ENCODE results near the gene PATJ. TPM values are rescaled to one million over a fixed set of nuclear protein-coding genes. Genes with fewer than 3 reads are reported as not detected.

Gene PATJ
- total and polyA plus RNA-seq, 2 experiments from 2014 or later, result 35.3 to 68.4 TPM

- TF ChIP-seq ETS1 (IDR thresholded peaks at IDR 0.05) (no peak), EZH2phosphoT487 (IDR thresholded peaks at IDR 0.05; ENCODE audit: unreplicated experiment) (no peak), EZH2 (IDR thresholded peaks at IDR 0.05; ENCODE audit: low read depth, unreplicated experiment) (no peak)
- TF ChIP-seq, protein P1, sequence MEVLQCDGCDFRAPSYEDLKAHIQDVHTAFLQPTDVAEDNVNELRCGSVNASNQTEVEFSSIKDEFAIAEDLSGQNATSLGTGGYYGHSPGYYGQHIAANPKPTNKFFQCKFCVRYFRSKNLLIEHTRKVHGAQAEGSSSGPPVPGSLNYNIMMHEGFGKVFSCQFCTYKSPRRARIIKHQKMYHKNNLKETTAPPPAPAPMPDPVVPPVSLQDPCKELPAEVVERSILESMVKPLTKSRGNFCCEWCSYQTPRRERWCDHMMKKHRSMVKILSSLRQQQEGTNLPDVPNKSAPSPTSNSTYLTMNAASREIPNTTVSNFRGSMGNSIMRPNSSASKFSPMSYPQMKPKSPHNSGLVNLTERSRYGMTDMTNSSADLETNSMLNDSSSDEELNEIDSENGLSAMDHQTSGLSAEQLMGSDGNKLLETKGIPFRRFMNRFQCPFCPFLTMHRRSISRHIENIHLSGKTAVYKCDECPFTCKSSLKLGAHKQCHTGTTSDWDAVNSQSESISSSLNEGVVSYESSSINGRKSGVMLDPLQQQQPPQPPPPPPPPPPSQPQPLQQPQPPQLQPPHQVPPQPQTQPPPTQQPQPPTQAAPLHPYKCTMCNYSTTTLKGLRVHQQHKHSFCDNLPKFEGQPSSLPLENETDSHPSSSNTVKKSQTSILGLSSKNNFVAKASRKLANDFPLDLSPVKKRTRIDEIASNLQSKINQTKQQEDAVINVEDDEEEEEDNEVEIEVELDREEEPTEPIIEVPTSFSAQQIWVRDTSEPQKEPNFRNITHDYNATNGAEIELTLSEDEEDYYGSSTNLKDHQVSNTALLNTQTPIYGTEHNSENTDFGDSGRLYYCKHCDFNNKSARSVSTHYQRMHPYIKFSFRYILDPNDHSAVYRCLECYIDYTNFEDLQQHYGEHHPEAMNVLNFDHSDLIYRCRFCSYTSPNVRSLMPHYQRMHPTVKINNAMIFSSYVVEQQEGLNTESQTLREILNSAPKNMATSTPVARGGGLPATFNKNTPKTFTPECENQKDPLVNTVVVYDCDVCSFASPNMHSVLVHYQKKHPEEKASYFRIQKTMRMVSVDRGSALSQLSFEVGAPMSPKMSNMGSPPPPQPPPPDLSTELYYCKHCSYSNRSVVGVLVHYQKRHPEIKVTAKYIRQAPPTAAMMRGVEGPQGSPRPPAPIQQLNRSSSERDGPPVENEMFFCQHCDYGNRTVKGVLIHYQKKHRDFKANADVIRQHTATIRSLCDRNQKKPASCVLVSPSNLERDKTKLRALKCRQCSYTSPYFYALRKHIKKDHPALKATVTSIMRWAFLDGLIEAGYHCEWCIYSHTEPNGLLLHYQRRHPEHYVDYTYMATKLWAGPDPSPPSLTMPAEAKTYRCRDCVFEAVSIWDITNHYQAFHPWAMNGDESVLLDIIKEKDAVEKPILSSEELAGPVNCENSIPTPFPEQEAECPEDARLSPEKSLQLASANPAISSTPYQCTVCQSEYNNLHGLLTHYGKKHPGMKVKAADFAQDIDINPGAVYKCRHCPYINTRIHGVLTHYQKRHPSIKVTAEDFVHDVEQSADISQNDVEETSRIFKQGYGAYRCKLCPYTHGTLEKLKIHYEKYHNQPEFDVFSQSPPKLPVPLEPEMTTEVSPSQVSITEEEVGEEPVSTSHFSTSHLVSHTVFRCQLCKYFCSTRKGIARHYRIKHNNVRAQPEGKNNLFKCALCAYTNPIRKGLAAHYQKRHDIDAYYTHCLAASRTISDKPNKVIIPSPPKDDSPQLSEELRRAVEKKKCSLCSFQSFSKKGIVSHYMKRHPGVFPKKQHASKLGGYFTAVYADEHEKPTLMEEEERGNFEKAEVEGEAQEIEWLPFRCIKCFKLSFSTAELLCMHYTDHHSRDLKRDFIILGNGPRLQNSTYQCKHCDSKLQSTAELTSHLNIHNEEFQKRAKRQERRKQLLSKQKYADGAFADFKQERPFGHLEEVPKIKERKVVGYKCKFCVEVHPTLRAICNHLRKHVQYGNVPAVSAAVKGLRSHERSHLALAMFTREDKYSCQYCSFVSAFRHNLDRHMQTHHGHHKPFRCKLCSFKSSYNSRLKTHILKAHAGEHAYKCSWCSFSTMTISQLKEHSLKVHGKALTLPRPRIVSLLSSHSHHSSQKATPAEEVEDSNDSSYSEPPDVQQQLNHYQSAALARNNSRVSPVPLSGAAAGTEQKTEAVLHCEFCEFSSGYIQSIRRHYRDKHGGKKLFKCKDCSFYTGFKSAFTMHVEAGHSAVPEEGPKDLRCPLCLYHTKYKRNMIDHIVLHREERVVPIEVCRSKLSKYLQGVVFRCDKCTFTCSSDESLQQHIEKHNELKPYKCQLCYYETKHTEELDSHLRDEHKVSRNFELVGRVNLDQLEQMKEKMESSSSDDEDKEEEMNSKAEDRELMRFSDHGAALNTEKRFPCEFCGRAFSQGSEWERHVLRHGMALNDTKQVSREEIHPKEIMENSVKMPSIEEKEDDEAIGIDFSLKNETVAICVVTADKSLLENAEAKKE (CRISPR knock-in tag; IDR thresholded peaks at IDR 0.05), result no peak
- 0 out of 2 replicates have a peak, but pooled peaks cover 3% of the 10 kb centered on the region for H3K4me1 ChIP-seq (ENCODE audit: insufficient read depth)
- no peaks in the 10 kb centered on the region for H3K9me2 ChIP-seq (ENCODE audit: insufficient read depth)
- no peaks in the 10 kb centered on the region for H4K20me1 ChIP-seq (replicated peaks; ENCODE audit: insufficient read depth)
- no peaks in the 10 kb centered on the region for H3K36me3 ChIP-seq (ENCODE audit: insufficient read depth)
- no peak for ATAC-seq
- H3K4me3 ChIP-seq, result no peak overlapping the region
- no peak for DNase-seq (ENCODE audit: low spot score)
- no peak overlapping the region for H2AFZ ChIP-seq
- no peak overlapping the region for H3K27ac ChIP-seq (ENCODE audit: low read depth)
- no peaks in the 10 kb centered on the region; the same call in 2 of the 3 replicates for H3K36me3 Mint-ChIP-seq (ENCODE audit: low read depth)
- H3F3A ChIP-seq (replicated peaks; ENCODE audit: low read depth), result no peaks in the 10 kb centered on the region
- peaks cover 5% of the 10 kb centered on the region; the same call in 1 of the 3 replicates for H3K4me1 Mint-ChIP-seq
- H3K27me3 Mint-ChIP-seq (ENCODE audit: insufficient read depth, low read depth, poor library complexity), result no peaks in the 10 kb centered on the region
- no peak overlapping the region; the same call in 1 of the 2 replicates for H3K27ac Mint-ChIP-seq
- H3K79me2 ChIP-seq (replicated peaks; ENCODE audit: insufficient read depth), result no peaks in the 10 kb centered on the region
- H3K9me3 Mint-ChIP-seq, result no peaks in the 10 kb centered on the region
- no peaks in the 10 kb centered on the region for H3K27me3 ChIP-seq (ENCODE audit: insufficient read depth)
- no peak overlapping the region for H3K4me2 ChIP-seq
- no peak overlapping the region for H3K4me3 Mint-ChIP-seq
These were observed 270.6 kb downstream of the PATJ start for GRCh38 chr1:62012836-62013235.

DNA sequence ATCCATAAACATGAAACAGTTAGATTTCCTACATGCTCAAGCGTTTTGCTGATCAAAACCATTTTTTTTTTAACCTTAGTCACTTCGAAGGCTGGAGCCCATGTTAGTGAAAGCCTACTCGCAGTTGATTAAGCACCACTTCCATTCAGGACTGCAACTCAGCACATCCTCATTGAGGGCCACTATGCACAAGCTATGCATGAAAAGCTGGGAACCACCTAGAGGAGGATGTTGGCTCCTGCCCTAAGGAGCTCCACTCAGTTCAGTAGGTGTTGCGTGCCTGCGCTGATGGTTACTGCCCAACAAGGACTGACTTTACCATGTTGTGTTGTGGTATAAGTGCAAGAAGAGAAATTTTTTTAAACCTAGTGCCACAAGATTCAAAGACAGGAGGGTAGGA lies 271.0 kb downstream of the PATJ start:
- Histone ChIP-seq H3K9me2 (ENCODE audit: insufficient read depth) (no peaks in the 10 kb centered on the region), H3K4me3 (no peak overlapping the region), H3F3A (replicated peaks; ENCODE audit: low read depth) (no peaks in the 10 kb centered on the region), H3K4me2 (no peak overlapping the region), H3K79me2 (replicated peaks; ENCODE audit: insufficient read depth) (no peaks in the 10 kb centered on the region), H2AFZ (no peak overlapping the region), H3K4me1 (ENCODE audit: insufficient read depth) (0 out of 2 replicates have a peak, but pooled peaks cover 3% of the 10 kb centered on the region), H3K36me3 (ENCODE audit: insufficient read depth) (no peaks in the 10 kb centered on the region), H3K27me3 (ENCODE audit: insufficient read depth) (no peaks in the 10 kb centered on the region), H3K27ac (ENCODE audit: low read depth) (no peak overlapping the region), H4K20me1 (replicated peaks; ENCODE audit: insufficient read depth) (no peaks in the 10 kb centered on the region)
- H3K27me3 Mint-ChIP-seq (ENCODE audit: insufficient read depth, low read depth, poor library complexity), result no peaks in the 10 kb centered on the region
- no peak overlapping the region for H3K4me3 Mint-ChIP-seq
- H3K36me3 Mint-ChIP-seq (ENCODE audit: low read depth), result no peaks in the 10 kb centered on the region; the same call in 2 of the 3 replicates
- H3K4me1 Mint-ChIP-seq, result peaks cover 5% of the 10 kb centered on the region; the same call in 1 of the 3 replicates
- TF ChIP-seq, protein P2, sequence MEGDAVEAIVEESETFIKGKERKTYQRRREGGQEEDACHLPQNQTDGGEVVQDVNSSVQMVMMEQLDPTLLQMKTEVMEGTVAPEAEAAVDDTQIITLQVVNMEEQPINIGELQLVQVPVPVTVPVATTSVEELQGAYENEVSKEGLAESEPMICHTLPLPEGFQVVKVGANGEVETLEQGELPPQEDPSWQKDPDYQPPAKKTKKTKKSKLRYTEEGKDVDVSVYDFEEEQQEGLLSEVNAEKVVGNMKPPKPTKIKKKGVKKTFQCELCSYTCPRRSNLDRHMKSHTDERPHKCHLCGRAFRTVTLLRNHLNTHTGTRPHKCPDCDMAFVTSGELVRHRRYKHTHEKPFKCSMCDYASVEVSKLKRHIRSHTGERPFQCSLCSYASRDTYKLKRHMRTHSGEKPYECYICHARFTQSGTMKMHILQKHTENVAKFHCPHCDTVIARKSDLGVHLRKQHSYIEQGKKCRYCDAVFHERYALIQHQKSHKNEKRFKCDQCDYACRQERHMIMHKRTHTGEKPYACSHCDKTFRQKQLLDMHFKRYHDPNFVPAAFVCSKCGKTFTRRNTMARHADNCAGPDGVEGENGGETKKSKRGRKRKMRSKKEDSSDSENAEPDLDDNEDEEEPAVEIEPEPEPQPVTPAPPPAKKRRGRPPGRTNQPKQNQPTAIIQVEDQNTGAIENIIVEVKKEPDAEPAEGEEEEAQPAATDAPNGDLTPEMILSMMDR (conservative IDR thresholded peaks at IDR 0.05; ENCODE audit: low read depth in 2 of 2), result 0 out of 4 replicates have a peak, but pooled peaks have one; percentile 4 to 6
- TF ChIP-seq NANOG (IDR thresholded peaks at IDR 0.05; ENCODE audit: borderline replicate concordance) (no peak), ZNF114 (CRISPR knock-in tag; IDR thresholded peaks at IDR 0.05) (no peak), POLR2AphosphoS5 (IDR thresholded peaks at IDR 0.05; ENCODE audit: low read depth) (no peak)
- no peak overlapping the region; the same call in none of the 2 replicates for H3K27ac Mint-ChIP-seq
- no peaks in the 10 kb centered on the region for H3K9me3 Mint-ChIP-seq
- DNase-seq (ENCODE audit: low spot score), result peak; percentile 52
- peak; percentile 81; the same call in 2 of the 3 replicates for ATAC-seq
